KBM-7 (cell line): ENCODE data around the gene MGRN1.

Experiments used
- DNase-seq: peaks from one replicate; pipeline ENCODE4 v3.0.0-alpha.2; 2015
- in situ Hi-C: fragments of 300-500 bp; cut with MboI; formaldehyde crosslinking; loops from 2 replicates; pipeline ENCODE4 v1.14.3; 2020; ENCODE audit warnings: low sequenced_read_pairs, low pct_unique_long_range_greater_than_20kb, mixed read lengths

The MGRN1 gene

DNA sequence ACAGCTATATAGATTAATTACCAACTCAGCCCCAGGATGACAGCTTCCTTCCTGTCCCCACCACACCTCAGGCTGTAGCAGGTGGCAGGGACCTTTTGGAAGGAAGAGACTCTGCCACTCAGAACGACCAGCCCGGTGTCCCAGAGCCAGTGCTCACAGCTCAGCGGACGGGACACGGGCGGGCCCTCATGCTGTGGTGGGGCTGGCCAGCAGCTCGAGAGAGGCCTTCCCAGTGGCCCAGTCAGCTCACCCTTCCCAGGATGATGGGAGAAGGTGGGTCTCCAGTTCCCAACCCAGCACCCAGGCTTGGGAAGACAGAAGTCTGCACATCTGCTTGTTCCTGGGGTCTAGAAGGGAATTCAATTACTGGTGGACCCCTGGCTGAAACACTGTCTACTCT, 79.3 kb downstream of the MGRN1 start:
- in situ Hi-C loops, result no loop called here
- DNase-seq, result no peak

DNA sequence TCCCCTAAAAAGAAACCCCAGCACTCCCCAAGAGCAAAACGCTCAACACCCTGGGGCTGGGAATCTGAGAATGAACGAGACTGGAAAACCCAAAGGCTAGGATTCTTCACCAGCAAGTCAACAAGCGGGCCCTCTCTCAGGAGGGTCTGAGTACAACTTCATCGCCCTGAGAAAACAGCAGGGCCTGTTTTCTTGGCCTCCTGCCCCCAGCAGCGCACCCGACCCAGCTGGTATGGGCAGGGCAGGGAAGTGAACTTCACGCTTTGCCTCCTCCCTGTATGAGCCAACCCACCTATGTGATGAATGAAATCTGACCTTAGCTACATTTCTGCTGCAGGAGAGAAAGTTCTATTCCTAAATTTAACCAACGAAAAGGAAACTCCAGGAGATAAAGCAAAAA, 79.9 kb downstream of the MGRN1 start:
- in situ Hi-C loops, result no loop called here
- DNase-seq, result no peak

DNA sequence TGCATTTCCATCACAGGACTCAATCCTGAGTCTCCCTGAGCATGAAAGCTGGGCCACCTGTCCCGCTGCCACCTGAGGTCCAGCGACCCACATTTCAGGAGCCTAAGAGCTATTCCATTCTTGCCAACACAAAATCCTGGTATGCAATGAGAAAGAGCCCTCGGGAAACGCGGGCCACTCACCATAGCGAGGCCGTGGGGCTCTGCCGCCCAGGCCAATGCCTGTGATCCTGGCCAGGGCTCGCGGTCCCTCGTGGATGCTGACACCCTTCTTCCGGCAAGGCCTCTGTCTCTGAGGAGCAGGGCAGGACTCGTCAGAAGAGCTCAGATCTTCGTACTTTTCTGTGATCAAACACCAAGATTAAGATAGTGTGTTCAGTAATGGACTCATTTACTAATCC, 80.3 kb downstream of the MGRN1 start:
- DNase-seq, result no peak
- in situ Hi-C loops, result no loop called here

DNA sequence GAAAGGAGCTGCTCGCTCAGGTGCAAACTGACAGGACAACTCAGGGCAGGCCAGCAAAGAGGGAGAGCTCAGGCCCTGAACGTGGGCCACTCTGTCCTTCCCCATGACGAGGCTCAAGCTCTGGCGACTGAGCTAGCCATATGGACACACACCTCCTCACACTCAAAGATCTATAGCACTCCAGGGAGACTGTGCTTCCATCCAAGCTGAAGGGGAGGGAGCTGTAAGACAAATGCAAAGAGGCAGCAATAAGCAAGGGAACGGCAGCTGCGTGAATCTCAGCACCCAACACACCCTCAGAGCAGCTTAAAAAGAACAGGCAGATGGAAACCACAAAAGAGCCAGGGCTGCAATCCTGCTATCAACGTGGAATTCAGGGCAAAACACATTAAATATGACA, 82.2 kb downstream of the MGRN1 start:
- in situ Hi-C loops, result no loop called here
- DNase-seq, result no peak

DNA sequence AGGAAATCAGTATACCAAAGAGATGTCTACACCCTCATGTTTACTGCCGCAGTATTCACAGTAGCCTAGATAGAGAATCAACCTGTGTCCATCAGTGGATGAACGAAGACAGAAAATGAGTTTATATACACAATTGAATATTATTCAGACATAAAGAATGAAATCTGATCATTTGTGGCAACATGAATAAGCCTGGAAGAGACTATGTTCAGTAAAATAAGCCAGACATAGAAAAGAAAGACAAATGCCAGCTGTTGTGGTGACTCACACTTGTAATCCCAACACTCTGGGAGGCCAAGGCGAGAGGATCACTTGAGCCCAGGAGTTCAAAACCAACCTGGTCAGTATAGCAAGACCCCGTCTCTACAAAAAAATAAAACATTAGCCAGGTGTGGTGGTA, 84.9 kb downstream of the MGRN1 start:
- in situ Hi-C loops, result no loop called here
- DNase-seq, result no peak

DNA sequence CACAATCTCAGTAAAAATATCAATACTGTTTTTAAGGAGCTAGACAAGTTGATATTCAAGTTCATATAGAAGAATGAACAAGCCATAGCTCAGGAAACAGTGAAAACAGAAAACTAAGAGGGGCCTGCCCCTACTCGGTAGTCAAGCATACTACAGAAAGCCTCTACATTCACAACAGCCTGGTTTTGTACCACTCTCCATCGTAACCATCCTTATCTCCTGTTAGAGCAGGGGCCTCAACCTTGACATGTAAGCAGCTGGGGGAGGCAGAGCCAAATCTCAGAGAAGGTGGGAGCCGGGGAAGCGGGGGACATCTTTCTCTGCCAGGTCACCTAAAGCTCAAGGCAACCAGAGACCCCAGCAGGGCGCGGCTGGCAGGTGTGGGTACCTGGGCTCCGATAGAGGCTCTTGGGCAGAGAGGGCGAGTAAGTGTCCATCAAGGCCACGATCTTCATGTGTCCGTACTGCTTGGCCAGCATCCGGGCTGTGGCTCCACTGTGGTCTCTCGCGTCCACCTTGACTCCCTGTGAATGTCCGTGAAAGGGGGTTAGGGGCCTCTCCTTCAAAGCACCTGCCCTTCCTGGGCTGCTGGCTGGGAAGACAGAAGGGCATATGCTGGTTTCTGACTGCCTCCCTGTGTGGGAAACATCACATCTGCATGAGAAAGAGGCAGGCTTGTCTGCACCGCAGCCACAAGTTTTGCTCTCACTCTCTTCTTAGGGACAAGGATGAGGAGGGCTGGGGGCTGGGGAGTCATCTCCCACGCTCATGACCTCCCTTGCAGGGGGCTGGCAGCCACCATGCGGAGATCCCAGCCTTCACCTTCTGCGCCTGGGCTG, 89.3 kb downstream of the MGRN1 start:
- in situ Hi-C loops, result no loop called here
- no peak for DNase-seq

DNA sequence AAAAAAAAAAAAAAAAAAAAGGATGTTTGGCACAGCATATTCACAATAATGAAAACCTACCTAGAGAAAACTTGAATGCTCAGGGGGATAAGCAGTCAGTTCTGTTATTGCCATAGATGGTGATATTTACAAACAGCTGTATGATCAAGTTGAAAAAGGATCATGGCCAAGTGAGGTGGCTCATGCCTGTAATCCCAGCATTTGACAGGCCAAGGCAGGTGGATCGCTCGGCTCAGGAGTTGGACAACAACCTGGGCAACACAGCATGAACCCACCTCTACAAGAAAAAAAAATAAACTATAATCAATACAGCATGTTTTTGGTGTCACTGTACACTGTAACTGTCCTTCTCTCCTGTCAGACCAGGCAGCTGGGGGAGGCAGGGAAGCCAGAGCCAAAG, 90.4 kb downstream of the MGRN1 start:
- DNase-seq, result no peak

DNA sequence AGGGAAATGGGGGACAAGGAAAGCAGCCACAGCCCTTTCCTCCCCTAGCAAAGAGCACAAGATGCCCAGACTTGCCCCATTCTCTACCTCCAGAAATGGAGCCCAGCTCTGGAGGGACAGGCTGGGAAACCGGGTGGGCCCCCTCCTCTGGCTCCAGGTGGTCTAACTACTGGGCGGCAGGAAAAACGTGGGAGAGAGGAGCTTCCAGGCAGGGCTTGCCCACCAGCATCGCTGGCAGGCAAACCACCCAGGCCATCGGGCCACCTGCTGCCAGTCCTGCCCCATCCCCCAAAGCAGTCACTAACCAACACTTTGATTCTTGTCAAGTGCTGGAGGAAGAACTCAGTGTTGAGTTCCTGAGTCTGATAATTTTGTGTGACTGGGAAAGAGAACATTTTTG, 93.8 kb downstream of the MGRN1 start:
- in situ Hi-C loops, result no loop called here
- DNase-seq, result no peak

More for the DNA sequence above, 90.4 kb downstream of the MGRN1 start:
- in situ Hi-C loops, result no loop called here

DNA sequence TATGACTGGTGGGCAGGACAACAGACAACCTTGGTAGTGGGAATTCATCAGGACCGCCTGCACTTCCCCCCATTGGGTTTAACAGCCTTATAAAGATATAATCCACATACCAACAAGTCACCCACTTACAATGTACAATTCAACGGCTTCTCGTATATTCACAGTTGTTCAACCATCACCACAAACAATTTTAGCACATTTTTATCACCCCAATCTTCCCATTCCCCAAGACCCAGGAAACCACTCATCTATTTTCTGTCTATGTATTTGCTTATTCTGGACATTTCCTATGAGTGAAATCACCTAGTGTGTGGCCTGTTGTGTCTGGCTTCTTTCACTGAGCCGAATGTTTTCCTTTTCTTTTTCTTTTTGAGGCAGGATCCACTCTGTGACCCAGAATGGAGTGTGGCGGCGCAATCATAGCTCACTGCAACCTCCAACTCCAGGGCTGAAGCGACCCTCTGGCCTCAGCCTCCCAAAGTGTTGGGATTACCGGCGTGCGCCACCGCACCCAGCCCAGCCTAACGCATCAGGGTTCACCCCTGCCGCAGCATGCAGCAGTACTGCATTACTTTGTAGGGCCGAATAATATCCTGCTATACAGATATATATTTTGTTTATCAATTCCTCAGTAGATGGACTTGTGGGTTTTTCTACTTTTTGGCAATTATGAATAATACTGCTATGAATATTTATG, 98.6 kb downstream of the MGRN1 start:
- DNase-seq, result no peak
- in situ Hi-C loops, result no loop called here

DNA sequence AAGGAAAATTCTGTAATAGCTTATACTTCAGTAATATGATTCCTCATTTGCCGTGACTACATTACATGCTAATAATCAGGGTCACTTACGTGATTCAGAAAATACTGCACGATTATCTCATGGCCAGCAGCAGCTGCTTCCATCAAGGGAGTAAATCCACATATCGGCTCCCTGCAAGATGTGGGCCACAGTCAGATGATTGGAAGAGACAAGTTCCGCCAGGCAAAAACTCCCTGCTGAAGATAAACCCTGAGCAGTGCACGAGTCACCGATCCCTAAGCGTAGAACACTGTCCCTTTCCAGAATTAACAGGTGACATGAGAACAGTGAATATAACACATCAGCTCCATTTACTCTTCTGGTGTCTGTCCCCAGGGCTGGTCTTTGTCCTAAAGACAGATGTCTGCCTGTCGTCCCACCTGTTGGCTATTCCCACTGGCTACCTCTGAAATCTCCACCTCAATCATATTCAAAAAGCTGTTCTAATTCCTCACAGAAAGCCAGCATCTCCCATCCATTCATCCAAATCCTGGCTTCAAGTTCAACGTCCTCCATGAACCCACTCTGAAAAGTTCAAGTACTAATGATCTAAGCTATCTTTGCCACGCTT, 100.1 kb downstream of the MGRN1 start:
- no peak for DNase-seq
- in situ Hi-C loops, result no loop called here

DNA sequence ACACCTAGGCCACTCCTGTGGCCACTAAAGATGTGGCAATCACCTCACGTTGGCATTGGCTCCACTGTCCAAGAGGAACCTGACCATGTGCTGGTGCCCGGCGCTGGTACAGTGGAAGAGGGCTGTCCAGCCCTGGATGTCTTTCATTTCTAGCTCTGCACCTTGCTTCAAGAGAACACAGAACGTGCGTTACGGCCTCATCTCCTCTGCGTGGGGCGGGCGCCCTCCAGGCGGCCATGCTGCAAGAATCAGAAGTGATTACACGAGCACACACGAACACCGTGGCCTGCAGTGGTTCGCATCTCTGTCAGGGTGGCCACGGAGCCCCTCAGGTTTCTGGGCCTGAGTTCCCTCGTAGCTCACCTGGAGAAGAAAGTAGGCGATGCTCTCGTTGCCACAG, 102.0 kb downstream of the MGRN1 start:
- DNase-seq, result no peak
- in situ Hi-C loops, result no loop called here

DNA sequence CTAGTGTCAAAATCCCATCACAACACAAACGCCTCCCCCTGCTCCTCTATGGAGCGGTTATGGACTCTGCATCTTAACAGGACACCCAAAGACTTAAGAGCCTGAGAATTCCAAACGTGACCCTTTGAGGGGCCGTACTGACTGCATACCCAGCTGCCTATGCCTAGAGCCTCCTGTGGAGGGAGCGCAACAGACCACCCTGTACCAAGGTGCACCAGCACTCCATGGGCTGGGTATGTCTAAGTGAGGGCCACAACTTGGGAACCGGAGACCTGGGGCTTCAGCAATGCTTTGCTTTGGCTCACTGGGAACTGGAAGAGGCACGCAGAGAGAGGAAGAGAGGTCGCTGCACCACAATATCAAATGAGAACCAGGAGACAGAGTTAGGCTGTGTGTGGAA, 104.0 kb downstream of the MGRN1 start:
- in situ Hi-C loops, result no loop called here
- no peak for DNase-seq

DNA sequence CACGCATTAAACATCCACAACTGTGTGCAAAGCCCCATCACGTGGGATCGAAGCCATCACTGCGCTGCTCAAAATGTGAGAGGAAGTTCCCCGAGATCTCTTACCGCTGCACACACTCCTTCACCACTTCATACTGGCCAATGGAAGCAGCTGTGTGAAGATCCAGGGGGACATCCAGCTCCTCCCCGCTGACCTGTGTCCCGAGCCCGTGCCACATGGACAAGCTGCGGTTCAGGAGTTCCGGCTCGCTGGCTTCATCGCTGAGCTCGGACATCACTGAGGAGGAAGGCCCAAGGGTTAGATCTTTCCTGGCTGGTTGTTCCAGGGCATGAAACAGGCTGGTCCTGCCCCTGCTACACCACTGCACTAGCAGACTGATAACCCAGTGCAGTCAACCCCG, 105.2 kb downstream of the MGRN1 start:
- DNase-seq, result no peak
- in situ Hi-C loops, result no loop called here

DNA sequence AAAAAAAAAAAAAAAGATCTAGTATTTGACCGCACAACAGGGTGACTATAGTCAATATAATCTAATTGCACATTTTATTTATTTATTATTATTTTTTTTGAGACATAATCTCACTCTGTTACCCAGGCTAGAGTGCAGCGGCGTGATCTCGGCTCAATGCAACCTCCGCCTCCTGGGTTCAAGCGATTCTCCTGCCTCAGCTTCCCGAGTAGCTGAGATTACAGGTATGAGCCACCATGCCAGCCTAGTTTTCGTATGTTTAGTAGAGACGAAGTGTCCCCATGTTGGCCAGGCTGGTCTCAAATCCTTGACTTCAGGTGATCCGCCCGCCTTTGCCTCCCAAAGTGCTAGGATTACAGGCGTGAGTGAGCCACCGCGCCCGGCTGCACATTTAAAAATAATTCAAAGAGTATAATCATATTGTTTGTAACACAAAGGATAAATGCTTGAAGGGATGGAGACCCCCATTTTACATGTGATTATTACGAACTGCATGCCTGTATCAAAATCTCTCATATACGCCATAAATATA, 108.7 kb downstream of the MGRN1 start:
- in situ Hi-C loops, result no loop called here
- DNase-seq, result no peak

DNA sequence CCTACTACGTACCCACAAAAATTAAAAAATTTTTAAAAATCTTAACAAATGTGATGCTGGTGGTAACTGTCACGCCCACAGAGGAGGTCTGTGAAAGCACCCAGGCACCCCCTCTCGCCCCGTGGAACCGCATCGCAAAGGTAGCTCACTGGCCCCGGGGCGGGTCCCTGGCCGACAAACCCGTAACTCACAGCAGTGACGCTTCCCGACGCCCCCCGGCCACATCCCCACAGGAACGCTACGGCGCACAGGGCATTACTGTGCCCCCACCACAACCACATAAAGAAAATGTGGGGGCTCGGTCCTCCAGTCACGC, 109.1 kb downstream of the MGRN1 start:
- no peak for DNase-seq
- in situ Hi-C loops, result no loop called here

DNA sequence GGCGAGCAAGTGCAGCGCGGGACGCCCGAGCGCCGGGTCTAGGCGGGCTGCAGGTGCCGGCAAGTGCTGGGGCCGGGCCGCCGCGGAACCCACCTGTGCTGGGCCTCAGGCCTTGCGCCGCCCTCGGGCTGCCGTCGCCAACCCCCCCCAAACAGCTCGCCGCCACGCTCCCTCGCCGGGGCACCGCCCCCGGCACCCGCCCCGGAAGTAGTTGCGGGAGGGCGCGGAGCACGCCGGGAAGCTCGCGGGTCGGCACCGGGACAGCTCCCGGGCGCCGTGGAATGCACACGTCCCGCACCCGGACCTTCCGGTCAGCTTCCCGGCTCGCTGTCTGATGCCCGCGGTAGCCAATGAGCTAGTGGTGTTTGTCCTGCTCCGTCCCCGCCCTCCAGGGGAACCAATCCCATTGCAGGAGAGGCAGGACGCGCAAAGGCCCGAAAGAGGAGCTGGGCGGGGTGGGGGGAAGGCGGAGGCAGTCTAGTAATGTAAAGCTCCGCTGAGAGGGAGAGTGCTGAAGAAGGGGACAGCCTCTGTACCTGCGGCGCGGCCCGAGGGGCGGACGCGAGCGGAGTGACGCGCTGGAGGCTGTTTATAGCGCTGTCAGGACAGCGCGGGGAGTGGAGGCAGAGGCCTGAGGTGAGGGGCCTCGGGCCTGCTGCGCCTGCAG, 109.6 kb downstream of the MGRN1 start, which contains the start of the genes ANKS3 and DNAAF8:
ANKS3 (minus strand) TSS at position 209 of the 667 bp plus-strand sequence. CDS start 4,122 bp downstream, outside the sequence.
DNAAF8 (plus strand) TSS at position 475 of the 667 bp plus-strand sequence. CDS start 1,978 bp downstream, outside the sequence.
- DNase-seq, result peak; percentile 89
- in situ Hi-C loops, result no loop called here

DNA sequence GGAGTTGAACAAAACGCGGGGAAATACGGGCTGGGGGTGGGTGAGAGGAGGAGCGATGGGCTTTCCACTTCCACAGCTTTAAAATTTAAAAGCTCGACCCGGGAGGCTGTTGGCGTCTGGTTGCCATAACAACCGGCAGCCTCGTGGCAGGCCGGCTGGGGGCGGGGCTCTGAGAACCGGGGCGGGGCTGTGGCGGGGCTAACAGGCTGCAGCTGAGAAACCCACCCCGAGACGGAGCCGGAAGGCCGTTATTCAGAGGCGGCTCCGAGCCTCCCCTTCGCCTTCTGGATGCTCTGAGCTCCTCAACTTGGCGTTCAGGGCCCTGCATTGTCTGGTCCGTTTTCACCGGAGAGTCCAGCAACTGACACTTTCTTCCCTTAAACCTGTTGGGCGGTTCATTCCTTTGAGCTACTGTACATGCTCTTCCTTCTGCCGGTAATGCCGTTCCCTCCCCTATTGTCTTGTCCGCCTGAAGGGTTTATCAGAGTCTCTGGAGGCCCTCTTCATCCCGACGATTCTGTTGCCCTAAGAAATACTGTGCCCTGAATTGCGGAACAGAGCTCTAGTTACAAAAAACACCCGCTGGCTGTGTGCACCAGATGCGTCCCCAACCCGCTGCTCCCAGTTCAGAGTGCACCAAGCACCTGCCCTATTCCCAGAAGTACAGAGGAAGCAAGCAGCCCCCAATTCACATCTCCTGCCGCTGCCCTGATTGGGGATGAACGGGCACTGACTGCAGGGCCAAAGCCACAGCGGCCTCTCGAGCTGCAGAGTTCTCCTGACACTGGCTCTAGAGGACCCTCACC, 110.3 kb downstream of the MGRN1 start:
- peak; percentile 78 for DNase-seq
- in situ Hi-C loops, result no loop called here

DNA sequence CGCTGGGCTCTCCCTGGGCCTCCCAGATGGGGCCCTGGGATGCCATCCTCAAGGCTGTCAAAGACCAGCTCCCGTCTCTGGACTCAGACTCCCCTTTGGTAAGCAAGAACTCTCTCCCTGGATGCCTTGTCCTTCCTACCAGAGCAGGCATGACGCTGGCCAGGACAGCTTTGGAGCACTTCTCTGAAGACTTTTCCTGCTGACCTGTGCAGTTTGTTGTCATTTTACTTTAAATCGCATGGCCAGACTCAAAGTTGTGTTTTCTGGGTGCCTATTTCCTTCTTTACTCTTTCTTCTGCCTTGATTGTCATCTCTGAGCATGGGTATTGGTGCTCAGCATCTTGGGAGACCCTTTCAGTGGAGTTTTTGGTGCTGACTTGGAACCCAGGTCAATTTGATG, 111.9 kb downstream of the MGRN1 start:
- DNase-seq, result no peak
- in situ Hi-C loops, result no loop called here

DNA sequence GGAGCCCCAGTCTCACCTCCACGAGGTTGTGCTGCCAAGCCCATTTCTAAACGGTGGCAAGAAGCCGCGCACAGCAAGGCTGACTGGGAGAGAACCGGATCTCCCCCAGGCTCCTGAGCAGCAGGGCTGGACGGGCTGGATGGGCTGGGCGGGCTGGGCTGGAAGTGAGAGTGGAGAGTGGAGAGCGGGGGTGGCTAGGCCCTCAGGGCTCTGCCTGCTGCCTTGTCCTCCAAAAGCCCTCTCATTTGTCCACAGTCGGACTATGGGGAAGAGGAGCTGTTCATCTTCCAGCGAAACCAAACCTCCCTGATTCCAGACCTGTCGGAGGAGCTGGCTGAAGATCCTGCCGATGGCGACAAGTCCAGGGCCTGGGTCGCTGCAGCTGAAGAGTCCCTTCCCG, 112.9 kb downstream of the MGRN1 start:
- in situ Hi-C loops, result no loop called here

More for the DNA sequence above, 112.9 kb downstream of the MGRN1 start:
- DNase-seq, result no peak
